HepG2 (cell line): ENCODE measurements around the gene TNFAIP2. TPM values are rescaled to one million over a fixed set of nuclear protein-coding genes. Genes with fewer than 3 reads are reported as not detected.
A peak's percentile ranks its signal among the peaks of the same experiment; 100 is the strongest.

ENCODE experiments used
- ATAD3A ChIP-seq: sonication (generic); formaldehyde crosslinking; IDR thresholded peaks from 2 replicates; pipeline ENCODE4 v1.4.0; 2020; ENCODE audit warnings: missing genetic modification reagents
- ATRX ChIP-seq: sonication (generic); formaldehyde crosslinking; IDR thresholded peaks from 2 replicates; pipeline ENCODE4 v1.4.0; 2020; ENCODE audit warnings: missing genetic modification reagents, borderline replicate concordance
- DDIT3 ChIP-seq: sonication (generic); formaldehyde crosslinking; IDR thresholded peaks from 2 replicates; pipeline ENCODE4 v1.4.0; 2020; ENCODE audit warnings: mild to moderate bottlenecking, missing genetic modification reagents
- FOXK2 ChIP-seq: fragments of 450-650 bp; IDR thresholded peaks from 2 replicates; pipeline ENCODE4 v1.6.1; 2016
- GABPB1 ChIP-seq: IDR thresholded peaks from 2 replicates; pipeline ENCODE4 v1.6.1; 2016; ENCODE audit warnings: mild to moderate bottlenecking, missing genetic modification reagents, moderate library complexity, missing compliant biosample characterization
- HNRNPUL1 ChIP-seq: fragments of 200-400 bp; formaldehyde crosslinking; IDR thresholded peaks from 2 replicates; pipeline ENCODE4 v1.6.1; 2017; ENCODE audit warnings: low read depth, mild to moderate bottlenecking, low read length, moderate library complexity
- MTA1 ChIP-seq: sonication (generic); formaldehyde crosslinking; IDR thresholded peaks from 2 replicates; pipeline ENCODE4 v1.4.0; 2020; ENCODE audit warnings: missing genetic modification reagents, mild to moderate bottlenecking, borderline replicate concordance
- PRDM15 ChIP-seq: sonication (generic); formaldehyde crosslinking; IDR thresholded peaks from 2 replicates; pipeline ENCODE4 v1.4.0; 2020; ENCODE audit warnings: missing genetic modification reagents
- SNAPC4 ChIP-seq: sonication (generic); formaldehyde crosslinking; IDR thresholded peaks from 2 replicates; pipeline ENCODE4 v1.4.0; 2020; ENCODE audit warnings: mild to moderate bottlenecking, missing genetic modification reagents
- THAP9 ChIP-seq: sonication (generic); formaldehyde crosslinking; IDR thresholded peaks from 2 replicates; pipeline ENCODE4; 2020; ENCODE audit warnings: missing genetic modification reagents, mild to moderate bottlenecking, borderline replicate concordance
- ZFX ChIP-seq: sonication (generic); formaldehyde crosslinking; IDR thresholded peaks from 2 replicates; pipeline ENCODE4 v1.4.0; 2020; ENCODE audit warnings: mild to moderate bottlenecking, low read depth, missing genetic modification reagents, moderate library complexity
- ZNF414 ChIP-seq: sonication (generic); formaldehyde crosslinking; IDR thresholded peaks from 2 replicates; pipeline ENCODE4 v1.5.0; 2020; ENCODE audit warnings: missing genetic modification reagents
- ZNF446 ChIP-seq: sonication (generic); formaldehyde crosslinking; IDR thresholded peaks from 2 replicates; pipeline ENCODE4 v1.5.0; 2020; ENCODE audit warnings: mild to moderate bottlenecking, missing genetic modification reagents
- ZNF841 ChIP-seq: sonication (generic); formaldehyde crosslinking; IDR thresholded peaks from 2 replicates; pipeline ENCODE4 v1.8.1; 2023; ENCODE audit warnings: missing genetic modification reagents, borderline replicate concordance
- polyA plus RNA-seq, 8 experiments: library from polyadenylated mRNA; depleted of rRNA in 3 of 8; stranded (reverse) in 7 of 8; unstranded in 1 of 8; fragments of >200 nt; fragmentation: Illumina TruSeq in 4 of 8; extraction: Trizol in 4 of 8; gene quantifications; 2 replicates each; pipeline versions ENCODE4 v1.2.1 to v1.2.3, GENCODE V29; 2011 to 2016; ENCODE audit warnings: low read depth in 4 of 8, missing spikeins in 1 of 8, mixed read lengths in 1 of 8; ENCODE audit not compliant: insufficient read depth in 1 of 8
- total RNA-seq, 5 experiments: library from RNA; depleted of rRNA; stranded (reverse); fragments of >200 nt; fragmentation: Illumina TruSeq; extraction: Trizol; gene quantifications; 2 replicates each; pipeline ENCODE4 v1.2.3, GENCODE V29; 2016; ENCODE audit warnings: low read depth in 1 of 5

The TNFAIP2 gene
- total and polyA plus RNA-seq, 2 of the 13 experiments (the other 11 are each of a cell fraction or from before 2014, with no cell fraction given) = 0.46 to 1.5 TPM

GRCh38 chr14:103084021-103084919, 39.0 kb upstream of the TNFAIP2 start, which contains the start of gene LBHD2 (continued):
- TF ChIP-seq SNAPC4 (CRISPR knock-in tag) (no peak), DDIT3 (CRISPR knock-in tag) (no peak), ATRX (CRISPR knock-in tag) (no peak), ZFX (CRISPR knock-in tag) (peak; percentile 32; the same call in 1 of the 2 replicates), ZNF446 (0 out of 2 replicates have a peak, but pooled peaks have one; percentile 34), HNRNPUL1 (no peak), ZNF414 (CRISPR knock-in tag) (no peak), GABPB1 (peak; percentile 40; the same call in 1 of the 2 replicates), THAP9 (CRISPR knock-in tag) (no peak), PRDM15 (CRISPR knock-in tag) (no peak), ZNF841 (CRISPR knock-in tag) (no peak), MTA1 (CRISPR knock-in tag) (peak; percentile 64; the same call in 1 of the 2 replicates), ATAD3A (CRISPR knock-in tag) (no peak), FOXK2 (no peak)
